NCI-H82 treated with DMSO at 0.1 percent for 48 hours (cell line): ENCODE results near the gene TTF1.

Source experiments
- DNase-seq: peaks from one replicate; lab custom pipeline; 2025; ENCODE audit not compliant: unreplicated experiment; lab: John Stamatoyannopoulos, UW

The TTF1 gene, protein sequence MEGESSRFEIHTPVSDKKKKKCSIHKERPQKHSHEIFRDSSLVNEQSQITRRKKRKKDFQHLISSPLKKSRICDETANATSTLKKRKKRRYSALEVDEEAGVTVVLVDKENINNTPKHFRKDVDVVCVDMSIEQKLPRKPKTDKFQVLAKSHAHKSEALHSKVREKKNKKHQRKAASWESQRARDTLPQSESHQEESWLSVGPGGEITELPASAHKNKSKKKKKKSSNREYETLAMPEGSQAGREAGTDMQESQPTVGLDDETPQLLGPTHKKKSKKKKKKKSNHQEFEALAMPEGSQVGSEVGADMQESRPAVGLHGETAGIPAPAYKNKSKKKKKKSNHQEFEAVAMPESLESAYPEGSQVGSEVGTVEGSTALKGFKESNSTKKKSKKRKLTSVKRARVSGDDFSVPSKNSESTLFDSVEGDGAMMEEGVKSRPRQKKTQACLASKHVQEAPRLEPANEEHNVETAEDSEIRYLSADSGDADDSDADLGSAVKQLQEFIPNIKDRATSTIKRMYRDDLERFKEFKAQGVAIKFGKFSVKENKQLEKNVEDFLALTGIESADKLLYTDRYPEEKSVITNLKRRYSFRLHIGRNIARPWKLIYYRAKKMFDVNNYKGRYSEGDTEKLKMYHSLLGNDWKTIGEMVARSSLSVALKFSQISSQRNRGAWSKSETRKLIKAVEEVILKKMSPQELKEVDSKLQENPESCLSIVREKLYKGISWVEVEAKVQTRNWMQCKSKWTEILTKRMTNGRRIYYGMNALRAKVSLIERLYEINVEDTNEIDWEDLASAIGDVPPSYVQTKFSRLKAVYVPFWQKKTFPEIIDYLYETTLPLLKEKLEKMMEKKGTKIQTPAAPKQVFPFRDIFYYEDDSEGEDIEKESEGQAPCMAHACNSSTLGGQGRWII

DNA sequence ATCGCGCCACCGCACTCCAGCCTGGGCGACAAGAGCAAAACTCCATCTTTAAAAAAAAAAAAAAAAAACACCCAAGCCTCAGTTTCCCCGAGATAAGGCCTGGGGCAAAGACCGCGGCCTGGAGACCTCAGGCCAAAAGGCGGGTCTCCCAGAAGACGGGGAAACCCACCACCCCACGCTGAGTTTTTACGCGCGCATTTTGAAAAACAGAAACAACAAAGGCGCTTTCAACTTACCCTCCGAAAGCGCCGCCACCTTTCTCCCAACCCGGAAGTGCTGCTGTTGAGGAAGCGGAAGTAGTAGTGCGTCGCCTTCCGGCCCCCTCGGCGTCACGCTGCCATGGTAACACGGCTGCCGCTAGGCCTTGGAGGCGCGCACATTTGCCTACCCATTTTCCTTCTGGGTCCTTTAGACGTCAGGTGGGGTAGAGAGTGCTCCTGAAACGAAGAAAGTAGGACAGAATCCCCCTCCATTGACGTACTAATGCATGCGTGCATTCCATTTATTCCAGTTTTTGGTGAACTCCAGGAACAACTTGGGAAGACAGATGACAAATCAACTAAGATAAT, at the start of gene TTF1:
TSS of gene TTF1 (minus strand) at position 287 of the 569 bp plus-strand sequence. CDS start 4,019 bp downstream, outside the sequence.
- DNase-seq, result peak; percentile 61

DNA sequence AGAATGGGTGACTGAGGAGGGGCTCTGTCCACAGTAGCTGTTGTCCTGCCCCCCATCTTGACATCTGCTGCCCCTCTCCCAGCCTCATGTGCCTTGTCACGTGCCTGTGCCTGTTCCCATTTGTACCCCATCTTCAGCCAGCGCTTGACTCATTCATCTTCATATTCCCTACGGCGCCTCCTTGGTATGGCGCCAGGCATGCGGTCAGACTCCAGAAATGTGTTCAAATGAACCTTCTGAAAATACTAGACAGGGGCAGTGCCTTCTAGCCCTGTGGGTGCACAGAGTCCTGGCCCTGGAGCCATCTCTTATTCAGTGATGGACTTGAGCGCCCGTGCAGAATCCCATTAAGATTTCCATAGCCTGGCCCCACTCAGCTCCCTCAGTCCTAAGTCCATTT, 49.6 kb upstream of the TTF1 start:
- no peak for DNase-seq

DNA sequence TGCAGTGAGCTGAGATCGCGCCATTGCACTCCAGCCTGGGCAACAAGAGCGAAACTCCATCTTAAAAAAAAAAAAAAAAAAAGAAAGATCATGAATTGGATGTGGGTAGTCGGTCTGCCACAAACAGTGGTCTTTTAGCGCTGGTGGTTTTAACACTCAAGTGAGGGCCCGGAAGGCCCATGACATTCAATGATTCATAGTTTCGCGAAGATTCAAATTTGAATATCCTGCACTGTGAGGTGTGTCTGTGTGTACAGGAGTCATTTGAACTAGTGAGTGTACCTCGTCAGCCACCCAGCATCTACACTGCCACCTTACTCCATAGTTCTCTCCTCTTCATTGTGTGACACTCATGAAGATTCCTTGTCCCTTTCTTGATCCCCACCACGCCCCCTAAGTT, 44.6 kb upstream of the TTF1 start:
- no peak for DNase-seq

DNA sequence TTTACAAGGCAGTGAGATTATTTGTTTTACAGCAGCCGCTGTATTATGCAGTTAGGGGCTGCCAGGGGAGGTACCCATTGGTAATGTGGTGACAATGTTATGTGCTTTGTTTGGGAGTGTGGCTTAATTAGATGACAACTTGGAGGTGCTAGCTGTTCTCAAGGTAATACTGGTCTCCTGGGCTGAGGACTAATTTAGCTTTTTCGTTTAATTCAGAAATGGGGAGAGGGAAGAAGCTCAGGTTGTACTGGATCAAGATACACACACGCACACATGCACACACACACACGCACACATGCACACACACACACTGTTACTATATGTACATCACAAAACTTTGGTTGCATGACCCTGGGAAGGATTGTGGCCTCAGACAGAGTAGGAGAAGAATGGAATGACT, 41.3 kb upstream of the TTF1 start:
- no peak for DNase-seq

DNA sequence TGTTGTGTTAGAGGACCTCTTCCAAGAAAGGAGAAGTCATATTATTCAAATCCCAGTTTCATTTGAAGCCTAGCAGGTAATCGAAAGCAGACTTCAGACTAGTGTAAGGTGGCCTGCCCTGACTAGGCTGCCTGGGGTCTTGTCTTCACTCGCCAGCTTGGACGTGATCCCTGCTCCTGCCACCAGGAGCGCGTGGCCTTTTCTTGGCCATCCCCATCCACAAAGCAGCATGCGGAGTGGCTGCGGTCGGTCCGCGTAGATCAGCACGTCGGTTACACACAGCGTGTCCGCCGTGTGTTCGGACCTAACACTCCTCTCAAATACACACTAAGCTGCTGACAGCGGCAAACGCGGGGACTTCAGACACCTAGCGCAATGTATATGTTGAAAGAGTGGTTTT, 40.7 kb upstream of the TTF1 start:
- DNase-seq, result no peak

DNA sequence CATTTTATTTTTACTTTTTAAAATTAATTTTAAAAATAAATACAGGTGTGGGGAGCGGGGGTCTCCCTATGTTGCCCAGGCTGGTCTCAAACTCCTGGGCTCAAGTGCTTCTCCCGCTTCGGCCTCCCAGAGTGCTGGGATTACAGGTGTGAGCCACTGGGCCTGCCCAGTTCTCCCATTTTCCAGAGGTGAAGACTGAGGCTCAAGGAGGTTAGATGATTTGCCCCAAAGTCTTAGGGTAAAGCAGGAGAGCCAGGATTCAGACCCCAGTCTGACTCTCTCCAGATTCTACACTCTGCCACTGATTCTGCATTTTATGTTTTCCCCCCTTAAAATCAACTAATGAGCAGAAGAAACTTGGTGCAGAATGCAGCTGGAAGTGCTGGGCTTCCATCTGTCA, 40.2 kb upstream of the TTF1 start:
- no peak for DNase-seq

DNA sequence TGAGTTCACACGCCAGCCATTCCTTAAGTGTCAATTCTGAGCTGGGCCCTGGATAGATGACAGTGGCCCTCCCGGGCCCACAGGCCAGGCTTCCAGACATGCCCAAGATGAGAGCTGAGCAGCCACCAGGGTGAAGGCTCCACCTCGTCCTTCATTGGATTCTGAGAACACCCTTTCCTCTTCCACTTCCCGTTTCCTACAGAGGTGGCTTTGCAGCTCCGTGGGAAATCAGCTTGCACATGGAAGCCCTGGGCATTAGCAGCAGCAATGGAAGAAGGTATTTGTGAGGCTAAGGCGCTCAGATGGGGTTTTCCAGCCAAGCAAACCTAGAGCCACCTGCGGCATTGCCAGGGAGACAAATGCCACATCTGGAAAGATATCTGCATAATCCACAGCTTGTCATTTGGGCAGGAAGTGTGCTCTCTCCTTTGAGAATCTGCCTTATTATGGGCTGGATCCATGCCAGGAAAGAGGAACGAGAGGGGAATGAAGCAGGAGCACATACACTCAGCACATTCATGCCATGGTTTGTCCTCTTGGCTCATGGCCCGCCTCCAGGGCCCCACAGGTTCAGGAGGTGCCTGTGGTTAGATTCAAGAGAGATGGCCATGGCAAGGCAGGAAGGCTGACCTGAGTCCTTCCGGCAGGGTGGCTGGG, 37.4 kb upstream of the TTF1 start:
- DNase-seq, result no peak

DNA sequence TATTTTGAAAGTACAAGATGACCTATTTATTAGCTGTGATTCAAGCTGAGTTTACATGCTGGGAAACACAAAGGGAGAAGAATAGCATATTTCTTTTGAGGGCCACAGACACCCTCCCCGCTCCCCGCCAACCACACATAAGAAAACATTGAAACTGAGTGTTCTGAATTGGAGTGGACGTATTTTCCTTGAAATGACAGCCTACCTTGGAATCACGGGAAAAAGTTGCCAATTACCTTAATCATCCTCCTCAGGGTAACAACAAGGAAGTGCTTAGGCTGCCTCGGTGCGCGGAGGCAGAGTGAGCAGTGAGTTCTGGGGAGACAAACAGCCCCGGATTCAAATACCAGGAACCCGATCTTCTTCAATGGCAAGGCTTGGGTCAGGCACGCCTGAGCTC, 34.8 kb upstream of the TTF1 start:
- DNase-seq, result no peak

DNA sequence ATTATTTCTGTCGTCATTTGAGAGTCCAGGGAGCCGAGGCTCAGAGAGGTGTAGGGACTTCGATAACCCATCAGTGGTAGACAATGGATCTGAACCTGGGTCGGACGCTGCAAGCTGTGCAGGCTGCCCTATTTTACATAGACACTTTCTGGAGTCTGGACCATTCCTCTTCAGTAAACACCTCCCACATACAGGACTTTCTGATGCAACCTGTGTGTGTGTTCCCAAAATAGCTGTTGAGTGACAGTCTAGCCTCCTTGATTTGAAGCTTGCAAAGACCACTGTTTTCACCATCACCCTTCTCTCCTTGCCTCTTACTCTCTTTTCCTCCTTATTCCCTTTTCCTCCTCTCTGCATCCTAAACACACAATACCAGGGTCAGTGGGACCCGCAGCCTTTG, 34.1 kb upstream of the TTF1 start:
- no peak for DNase-seq

DNA sequence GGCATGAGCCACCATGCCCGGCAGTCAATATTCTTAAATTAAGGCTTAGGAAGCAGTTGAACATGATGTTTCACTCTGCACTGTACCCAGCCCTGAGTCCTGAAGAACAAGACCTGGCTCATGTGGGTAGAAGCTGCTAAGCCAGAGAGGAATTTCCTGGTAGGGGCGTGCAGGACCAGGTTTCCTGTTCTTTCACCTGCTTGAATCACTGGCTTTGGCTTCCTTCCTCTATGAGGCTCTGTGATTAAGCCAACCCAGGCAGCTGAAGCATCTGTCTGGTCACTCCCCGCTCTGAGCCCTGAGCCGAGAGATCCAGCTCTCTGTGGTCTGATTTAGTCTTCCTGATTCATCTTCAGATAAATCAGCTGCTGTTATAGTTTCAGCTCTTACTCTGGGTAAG, 32.5 kb upstream of the TTF1 start:
- DNase-seq, result no peak

DNA sequence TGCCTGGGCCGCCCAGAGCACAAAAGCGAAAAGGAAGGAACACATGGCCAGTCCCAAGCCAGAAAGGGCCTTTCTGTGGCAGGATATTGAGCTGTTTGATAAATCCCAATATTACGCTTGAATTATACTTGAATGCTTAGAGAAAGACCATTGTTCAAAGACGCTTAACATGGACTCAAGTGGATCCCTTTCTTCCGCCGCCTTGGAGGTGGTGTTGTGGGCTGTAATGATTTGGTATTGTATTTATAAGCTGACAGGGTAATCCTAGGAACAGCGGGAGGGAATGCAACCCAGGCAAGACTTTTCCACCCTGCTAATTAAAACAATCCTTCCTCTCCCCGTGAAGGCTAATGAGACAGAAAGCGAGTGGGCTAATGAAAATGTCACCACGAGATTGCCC, 28.2 kb upstream of the TTF1 start:
- DNase-seq, result no peak

DNA sequence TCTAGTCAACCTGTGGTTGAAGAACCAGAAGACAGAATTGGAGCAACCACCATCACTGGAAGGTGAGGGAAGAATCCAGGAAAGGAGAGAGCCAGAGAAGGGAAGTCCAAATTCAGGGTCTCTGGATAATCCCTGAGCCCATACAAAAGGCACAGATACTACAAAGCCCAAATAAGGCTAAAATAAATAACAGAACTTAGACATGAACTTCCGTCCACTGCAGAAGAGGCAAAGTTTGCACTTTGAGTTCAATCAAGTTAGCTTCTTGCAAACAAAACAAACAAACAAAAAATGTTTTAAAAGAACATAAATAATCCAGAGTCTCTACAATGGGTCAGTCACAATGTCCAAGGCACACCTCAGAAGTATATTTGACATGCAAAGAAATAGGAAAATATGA, 24.4 kb upstream of the TTF1 start:
- DNase-seq, result no peak

DNA sequence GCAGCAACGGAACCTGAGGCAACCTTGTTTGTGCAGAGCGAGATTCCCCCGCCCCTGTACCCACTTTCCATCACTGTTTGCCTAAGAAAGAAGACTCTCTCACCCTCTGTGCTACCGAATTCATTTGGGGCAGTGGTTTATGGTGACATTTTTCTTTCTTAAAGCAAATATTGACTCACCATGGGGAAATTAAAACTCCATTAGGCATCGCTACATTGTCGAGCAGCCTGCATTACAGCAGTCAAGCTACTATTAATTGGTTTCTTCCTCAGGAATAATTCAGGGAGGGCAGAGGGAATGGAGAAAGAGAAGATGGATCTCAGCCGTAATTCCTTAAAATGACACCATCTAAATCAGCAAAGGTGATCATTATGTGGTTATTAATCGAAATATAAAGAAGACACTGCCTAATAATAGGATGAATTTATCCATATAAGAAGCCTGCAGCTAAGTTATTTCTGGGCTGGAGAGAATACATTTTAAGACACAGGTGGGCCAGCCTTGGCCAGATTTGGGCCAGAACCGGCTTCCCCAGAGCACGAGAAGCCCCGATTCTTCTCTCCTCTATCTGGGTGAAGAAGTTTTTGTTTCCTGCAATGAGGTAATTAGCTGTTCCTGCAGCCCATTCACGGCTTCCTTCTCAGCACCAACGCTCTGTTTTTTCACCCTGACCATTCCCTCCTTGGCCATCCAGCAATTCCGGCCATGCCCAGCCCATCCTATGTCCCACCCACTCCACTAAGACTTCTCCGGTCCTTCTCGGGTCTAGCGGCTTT, 20.2 kb upstream of the TTF1 start:
- no peak for DNase-seq

DNA sequence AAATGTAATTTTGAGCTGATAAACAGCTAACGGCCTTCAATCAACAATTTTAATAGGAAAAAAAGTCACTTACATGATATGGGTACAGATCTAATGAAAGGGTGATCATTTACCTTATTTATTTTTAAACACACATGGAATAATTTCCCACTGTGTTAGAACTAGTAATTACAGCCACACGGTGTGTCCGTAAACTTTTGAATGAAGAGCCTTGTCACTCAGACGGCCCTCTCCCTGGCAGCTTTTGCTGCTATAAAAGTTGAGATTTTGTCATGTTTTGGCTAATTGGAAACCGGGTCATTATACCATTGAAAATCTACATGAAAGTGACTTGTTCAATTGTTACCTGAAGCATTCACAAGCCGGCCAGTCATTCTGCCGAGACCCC, 19.0 kb upstream of the TTF1 start:
- DNase-seq, result no peak

DNA sequence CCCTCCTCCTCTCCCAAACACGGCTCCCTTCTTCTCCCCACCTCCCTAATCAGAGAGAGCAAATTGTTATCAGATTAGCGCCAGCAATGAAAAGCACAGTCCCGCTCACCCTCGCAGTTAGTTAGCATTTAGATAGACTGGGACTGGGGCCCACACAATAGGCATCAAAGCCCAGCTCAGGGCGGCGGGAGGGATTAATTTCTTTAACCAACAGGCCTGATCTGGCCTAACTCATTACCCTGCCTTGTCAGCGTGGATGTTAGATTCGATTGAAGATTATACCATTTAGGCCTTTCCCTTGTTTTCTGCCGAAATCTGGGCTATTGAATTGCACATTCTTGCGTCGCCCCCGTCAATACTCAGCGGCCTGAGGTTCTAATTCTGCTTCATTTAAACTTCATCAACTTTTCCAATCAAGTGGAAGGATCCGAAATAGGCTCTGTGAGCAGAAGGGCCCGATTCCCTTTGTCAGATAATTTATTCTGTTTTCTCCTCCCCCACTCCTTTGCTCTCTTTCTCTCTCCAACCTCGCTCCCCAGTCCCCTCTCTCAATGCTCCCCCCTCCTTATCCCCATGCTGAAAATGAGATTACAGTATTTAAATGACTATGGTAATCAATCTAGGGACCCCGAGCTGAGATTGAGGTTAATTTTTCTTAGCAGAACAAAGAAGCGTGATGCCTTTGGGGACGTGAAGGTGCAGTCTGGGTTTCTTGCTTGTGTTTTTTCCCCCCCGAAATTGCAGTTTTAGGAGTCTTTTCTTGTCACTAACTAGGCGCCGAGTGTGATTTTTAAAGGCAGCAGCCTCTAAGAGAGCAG, 18.4 kb upstream of the TTF1 start:
- DNase-seq, result peak; percentile 57

DNA sequence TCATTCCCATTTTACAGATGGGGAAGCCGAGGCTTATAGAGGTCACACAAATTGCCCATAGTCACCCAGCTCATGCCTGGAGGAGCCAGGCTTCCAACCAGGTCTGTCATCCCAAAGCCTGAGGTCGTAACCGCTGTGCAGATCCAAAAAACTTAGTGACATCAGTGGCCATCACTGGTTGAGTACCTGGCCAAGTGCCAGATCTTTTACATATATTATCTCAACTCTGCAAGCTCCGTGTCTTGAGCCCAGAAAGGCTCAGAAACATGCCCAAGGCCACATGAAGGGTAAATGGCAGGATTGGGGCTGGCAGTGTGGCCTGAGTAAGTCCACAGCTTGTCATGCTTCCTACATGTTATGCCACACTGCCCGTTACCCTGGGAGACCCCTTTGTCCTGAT, 16.9 kb upstream of the TTF1 start:
- DNase-seq, result no peak

DNA sequence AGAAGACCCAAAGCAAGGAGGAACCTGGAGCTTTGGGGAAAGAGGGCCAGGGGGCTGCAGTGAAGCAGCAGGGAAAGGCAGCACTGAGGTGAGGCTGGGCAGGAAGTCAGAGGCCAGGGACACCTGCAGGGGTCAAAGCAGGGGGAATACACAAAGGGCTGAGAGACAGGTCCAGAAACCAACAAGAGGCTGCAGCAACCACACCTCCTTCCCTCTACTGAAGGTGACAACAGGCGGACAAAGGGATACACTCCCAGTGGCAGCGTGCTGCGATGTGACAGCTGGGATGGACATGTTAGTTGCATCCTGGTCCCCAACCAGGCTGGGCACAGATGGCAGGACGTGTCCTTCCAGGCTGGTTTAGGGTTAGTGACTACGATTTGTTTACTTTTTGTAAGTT, 15.9 kb upstream of the TTF1 start:
- no peak for DNase-seq

DNA sequence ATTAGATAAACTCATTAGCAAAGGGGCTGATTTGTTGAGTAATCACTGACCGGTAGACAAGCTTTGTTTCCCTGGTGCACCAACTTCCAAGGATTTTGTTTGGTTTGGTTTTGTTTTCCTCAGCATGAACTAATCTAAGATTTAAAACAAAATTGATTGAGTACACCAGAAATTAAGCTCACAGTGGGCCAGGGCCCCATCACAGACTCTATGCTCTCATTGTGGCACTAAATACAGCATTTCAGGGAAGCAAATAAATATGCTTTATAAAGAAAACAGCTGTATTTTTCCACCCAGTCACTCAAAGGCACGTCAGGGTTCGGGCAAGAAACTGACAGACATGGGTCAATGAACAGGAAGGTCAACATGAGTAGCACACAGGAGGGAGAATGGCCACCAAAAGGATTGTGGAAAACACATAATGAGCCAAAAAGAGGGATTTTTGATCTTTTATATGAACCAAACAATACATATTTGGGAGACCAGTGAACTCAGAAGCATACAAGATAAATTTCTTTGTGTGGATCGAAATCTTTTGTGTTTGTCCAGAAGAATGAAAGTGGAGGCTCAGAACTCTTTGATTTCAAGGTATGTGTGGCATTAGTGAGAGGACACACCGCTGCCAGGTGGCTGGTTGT, 12.2 kb upstream of the TTF1 start:
- DNase-seq, result no peak

DNA sequence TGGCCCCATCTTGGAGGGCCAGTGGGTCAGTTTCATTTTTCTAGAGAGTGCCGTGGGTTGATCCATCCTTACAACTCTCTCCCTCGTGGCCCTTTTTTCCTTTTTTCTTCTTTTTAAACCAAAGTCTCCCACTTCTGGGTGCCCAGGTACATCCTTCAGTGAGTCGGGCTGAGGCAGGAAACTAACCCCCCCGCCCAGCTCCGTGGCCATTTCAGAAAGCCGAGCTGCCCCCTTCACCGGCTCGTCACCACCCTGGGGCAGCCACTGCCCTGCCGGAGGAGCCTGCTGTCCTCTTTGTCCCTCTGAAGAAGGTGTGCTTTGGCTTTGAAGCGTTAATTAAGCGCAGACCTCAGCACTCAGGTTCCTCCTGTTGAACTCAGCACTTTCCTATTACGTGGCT, 8.5 kb upstream of the TTF1 start:
- DNase-seq, result no peak
